Colonic mucosa (tissue), 4 donors: ENCODE results near the gene DSCAML1. TPM values are rescaled to one million over a fixed set of nuclear protein-coding genes. Genes with fewer than 3 reads are reported as not detected.

Experiments
- DNase-seq: peaks from one replicate; pipeline ENCODE4 v3.0.0-alpha.2; 2020
- H3K27ac ChIP-seq: fragments of 200-600 bp; one replicate; pipeline ENCODE4 v1.8.0; 2021
- H3K27me3 ChIP-seq: fragments of 200-600 bp; one replicate; pipeline ENCODE4 v1.8.0; 2021
- H3K36me3 ChIP-seq: fragments of 200-600 bp; one replicate; pipeline ENCODE4 v1.8.0; 2021
- H3K4me1 ChIP-seq: fragments of 200-600 bp; one replicate; pipeline ENCODE4 v1.8.0; 2021; ENCODE audit warnings: mild to moderate bottlenecking
- H3K4me3 ChIP-seq: fragments of 200-600 bp; one replicate; pipeline ENCODE4 v1.8.0; 2021
- H3K9ac ChIP-seq, 2 donors: one replicate each; pipeline ENCODE4 v1.7.0; 2013; ENCODE audit warnings: control low read depth in 2 of 2, low read depth in 2 of 2, low read length in 2 of 2
- H3K9me3 ChIP-seq: fragments of 200-600 bp; one replicate; pipeline ENCODE4 v1.8.0; 2021
- intact Hi-C: fragments of 100-400 bp; cut with DNase I; formaldehyde crosslinking; loops from one replicate; pipeline ENCODE4 v1.14.1; 2022
- total RNA-seq, 2 donors: library from RNA; stranded (reverse); fragmentation: NEBNext Ultra II Directional in 1 of 2; extraction: Animal tissue kit (Norgen Biotek cat#: 25700) in 1 of 2; gene quantifications; one replicate each; pipeline ENCODE4 v1.2.1, GENCODE V29; 2021
- TF ChIP-seq, protein P1 (sequence below): fragments of 200-600 bp; IDR thresholded peaks from one replicate; pipeline ENCODE4 v1.8.0; 2022; ENCODE audit warnings: antibody characterized with exemption, mild to moderate bottlenecking
- donor health status: healthy.
- donor health status: DM: no; HTN: no; CAD: no.
- donor health status: DM: no; HTN: no; CAD: no.

DSCAML1 gene
- total RNA-seq, 2 donors from 2014 or later = 1.2 to 4.3 TPM

DNA sequence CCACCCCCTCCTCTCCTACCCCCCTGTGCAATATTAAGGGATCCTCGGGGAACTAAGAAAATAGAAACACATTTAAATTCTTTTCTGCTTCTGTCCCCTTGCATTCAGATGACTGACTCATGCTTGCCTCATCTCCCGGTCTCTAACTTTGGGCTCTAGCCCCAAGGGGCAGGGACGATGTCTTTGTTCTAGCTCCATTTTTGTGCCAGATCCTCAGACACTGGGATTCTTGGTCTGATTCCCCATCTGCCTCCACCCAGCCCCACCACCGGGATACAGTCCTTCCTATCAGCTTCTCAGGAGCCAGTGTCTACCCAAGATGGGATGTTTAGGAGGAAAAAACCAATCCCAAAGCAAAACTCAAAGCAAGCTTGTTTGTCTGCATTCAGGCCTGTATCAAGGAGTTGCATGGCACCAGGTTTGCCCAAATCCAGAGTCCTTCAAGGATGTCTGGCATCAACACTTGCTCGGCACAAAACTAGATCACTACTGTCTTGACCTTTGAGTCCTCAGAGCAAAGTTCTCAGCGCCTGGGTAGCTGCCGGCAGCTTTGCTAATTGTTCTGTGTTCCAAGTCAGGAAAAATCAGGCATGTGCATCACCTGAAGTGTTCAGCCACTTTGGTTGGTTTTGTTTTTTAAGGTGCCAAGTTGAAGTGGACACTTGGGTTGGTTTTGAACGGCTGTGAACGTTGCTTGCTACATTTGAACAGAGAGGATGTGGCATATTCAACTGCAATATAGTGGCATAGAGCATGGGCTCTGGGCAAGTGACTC is 212.8 kb downstream of the DSCAML1 start:
- Histone ChIP-seq H3K9me3 (no peaks in the 10 kb centered on the region), H3K9ac (no peak overlapping the region), H3K4me3 (no peak overlapping the region), H3K36me3 (no peaks in the 10 kb centered on the region), H3K27ac (no peak overlapping the region), H3K27me3 (no peaks in the 10 kb centered on the region), H3K4me1 (no peaks in the 10 kb centered on the region)
- TF ChIP-seq, protein P1, sequence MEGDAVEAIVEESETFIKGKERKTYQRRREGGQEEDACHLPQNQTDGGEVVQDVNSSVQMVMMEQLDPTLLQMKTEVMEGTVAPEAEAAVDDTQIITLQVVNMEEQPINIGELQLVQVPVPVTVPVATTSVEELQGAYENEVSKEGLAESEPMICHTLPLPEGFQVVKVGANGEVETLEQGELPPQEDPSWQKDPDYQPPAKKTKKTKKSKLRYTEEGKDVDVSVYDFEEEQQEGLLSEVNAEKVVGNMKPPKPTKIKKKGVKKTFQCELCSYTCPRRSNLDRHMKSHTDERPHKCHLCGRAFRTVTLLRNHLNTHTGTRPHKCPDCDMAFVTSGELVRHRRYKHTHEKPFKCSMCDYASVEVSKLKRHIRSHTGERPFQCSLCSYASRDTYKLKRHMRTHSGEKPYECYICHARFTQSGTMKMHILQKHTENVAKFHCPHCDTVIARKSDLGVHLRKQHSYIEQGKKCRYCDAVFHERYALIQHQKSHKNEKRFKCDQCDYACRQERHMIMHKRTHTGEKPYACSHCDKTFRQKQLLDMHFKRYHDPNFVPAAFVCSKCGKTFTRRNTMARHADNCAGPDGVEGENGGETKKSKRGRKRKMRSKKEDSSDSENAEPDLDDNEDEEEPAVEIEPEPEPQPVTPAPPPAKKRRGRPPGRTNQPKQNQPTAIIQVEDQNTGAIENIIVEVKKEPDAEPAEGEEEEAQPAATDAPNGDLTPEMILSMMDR = no peak
- DNase-seq = no peak
- intact Hi-C loops = no loop called here

DNA sequence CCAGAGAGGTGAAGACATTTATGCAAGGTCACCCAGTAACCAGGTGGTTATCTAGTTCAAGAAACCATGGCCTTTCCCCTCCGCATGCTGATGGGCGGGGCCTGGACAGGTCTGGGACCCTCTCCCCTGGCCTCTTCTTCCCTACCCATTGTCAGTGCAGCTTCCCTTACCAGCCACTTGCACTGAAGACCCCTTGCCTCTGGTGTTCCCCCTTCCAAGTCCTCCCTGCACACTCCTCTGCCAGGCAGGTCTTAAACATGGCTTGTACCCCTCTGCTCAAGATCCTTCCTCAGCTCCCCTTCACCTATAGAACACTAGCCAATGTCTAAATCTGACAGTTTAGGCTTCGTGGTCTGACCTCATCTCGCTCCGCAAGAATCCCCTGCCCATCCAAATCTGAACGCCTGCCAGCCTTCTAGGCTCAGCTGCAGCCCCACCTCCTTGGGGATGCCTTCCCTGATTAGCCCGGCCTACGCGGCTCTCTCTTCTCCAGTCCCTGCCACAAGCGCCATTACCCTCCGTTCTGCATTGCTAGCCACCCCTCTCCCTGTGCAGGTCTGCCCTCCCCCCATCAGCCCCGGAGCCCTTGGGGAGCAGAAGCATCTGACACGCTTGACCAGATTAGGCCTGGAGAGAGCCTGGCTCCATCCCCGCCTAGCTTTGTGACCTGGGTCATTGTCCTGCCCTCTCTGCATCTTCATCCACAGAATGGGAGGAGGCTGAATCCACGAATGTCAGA is 213.8 kb downstream of the DSCAML1 start:
- Histone ChIP-seq H3K36me3 (no peaks in the 10 kb centered on the region), H3K9me3 (no peaks in the 10 kb centered on the region), H3K27me3 (no peaks in the 10 kb centered on the region), H3K4me1 (no peaks in the 10 kb centered on the region), H3K9ac (no peak overlapping the region), H3K4me3 (no peak overlapping the region), H3K27ac (no peak overlapping the region)
- DNase-seq = no peak
- TF ChIP-seq, protein P1 = no peak
- intact Hi-C loops = no loop called here

DNA sequence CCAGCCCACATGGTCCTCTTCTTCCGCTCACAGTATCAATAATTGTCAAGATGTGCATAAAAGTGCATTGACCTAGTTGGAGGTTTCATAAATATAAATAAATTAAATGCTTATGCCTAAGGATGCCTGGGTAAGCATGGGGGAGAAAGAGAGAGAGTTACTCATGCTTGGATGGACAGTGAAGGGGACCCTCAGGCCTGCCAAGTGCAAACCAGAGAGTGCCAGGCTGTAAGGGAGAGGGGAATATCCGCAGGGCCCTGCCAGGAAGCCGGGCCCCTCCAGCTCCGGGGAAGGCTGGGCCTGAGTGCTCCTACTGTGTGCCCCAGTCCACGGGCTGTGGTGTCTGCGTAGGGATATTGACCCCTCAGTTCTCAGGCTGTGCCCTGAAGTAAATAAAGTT is 214.6 kb downstream of the DSCAML1 start:
- Histone ChIP-seq H3K9ac (no peak overlapping the region), H3K36me3 (no peaks in the 10 kb centered on the region), H3K4me1 (no peaks in the 10 kb centered on the region), H3K4me3 (no peak overlapping the region), H3K27me3 (no peaks in the 10 kb centered on the region), H3K27ac (no peak overlapping the region), H3K9me3 (no peaks in the 10 kb centered on the region)
- TF ChIP-seq, protein P1 = no peak
- intact Hi-C loops = no loop called here
- DNase-seq = no peak

DNA sequence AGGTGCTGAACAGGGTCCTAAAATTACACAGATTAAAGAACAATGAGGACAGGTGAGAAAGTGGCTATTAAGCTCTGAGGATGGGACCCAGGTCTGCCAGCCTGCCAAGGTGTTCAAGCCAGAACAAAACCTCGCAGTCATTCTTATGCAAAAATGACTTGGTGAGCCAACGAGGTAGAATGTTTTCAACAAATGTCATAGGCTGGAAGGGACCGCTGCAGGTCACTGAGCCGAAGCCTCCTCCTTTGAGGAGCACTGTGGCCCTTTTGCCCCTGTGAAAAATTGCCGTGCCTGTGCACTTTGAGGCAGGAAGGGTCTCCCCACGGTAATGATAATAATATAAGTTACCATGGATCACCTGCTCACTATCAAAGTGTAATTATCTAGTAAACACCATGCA is 216.2 kb downstream of the DSCAML1 start:
- Histone ChIP-seq H3K4me3 (no peak overlapping the region), H3K27me3 (no peaks in the 10 kb centered on the region), H3K27ac (no peak overlapping the region), H3K9ac (no peak overlapping the region), H3K9me3 (no peaks in the 10 kb centered on the region), H3K36me3 (no peaks in the 10 kb centered on the region), H3K4me1 (no peaks in the 10 kb centered on the region)
- intact Hi-C loops = no loop called here
- no peak for DNase-seq
- TF ChIP-seq, protein P1 = no peak

DNA sequence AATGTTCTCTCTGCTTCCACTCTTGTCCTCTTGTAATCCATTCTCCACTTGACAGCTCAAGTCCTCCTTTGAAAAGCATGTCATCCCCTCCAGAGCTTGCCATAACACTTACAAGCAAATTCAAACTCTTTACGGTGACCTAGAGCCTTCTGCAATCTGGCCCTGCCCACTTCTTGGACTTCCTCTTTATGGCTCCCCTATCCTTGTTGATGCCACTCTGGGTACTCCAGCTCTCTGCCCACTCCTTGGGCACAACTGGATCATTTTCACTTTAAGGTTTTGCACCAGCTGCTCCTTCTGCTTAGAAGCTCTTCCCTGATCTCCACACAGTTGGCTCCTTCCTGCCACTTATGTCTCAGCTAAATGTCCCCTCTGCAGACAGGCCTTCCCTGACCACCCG is 217.9 kb downstream of the DSCAML1 start:
- DNase-seq = no peak
- H3K9ac ChIP-seq = no peak overlapping the region
- H3K9me3 ChIP-seq = no peaks in the 10 kb centered on the region
- no peak overlapping the region for H3K4me3 ChIP-seq
- H3K27me3 ChIP-seq = no peaks in the 10 kb centered on the region
- intact Hi-C loops = no loop called here
- TF ChIP-seq, protein P1 = no peak
- H3K27ac ChIP-seq = no peak overlapping the region
- H3K4me1 ChIP-seq = no peaks in the 10 kb centered on the region
- H3K36me3 ChIP-seq = no peaks in the 10 kb centered on the region
